ENCODE data around the gene SS18.

Gene SS18

GRCh38 chr18:25974630-25975077 is 115.8 kb downstream of the SS18 start:
- Histone ChIP-seq H3K27me3 (ENCODE audit: control insufficient read depth, insufficient read depth, low read length) (no peaks in the 10 kb centered on the region), H3K9ac (ENCODE audit: low read length) (no peak overlapping the region), H3K4me1 (ENCODE audit: control insufficient read depth, insufficient read depth, low read length) (no peaks in the 10 kb centered on the region), H3K36me3 (ENCODE audit: control insufficient read depth, insufficient read depth, low read length) (no peaks in the 10 kb centered on the region), H3K27ac (ENCODE audit: low read depth, low read length) (no peak overlapping the region), H3K9me3 (ENCODE audit: control insufficient read depth, insufficient read depth, low read depth, low read length) (peaks cover 5% of the 10 kb centered on the region; the same call in 1 of the 2 replicates), H3K4me3 (ENCODE audit: low read depth, low read length) (no peak overlapping the region)
